Measurements from ENCODE around the gene BLOC1S2.

DNA sequence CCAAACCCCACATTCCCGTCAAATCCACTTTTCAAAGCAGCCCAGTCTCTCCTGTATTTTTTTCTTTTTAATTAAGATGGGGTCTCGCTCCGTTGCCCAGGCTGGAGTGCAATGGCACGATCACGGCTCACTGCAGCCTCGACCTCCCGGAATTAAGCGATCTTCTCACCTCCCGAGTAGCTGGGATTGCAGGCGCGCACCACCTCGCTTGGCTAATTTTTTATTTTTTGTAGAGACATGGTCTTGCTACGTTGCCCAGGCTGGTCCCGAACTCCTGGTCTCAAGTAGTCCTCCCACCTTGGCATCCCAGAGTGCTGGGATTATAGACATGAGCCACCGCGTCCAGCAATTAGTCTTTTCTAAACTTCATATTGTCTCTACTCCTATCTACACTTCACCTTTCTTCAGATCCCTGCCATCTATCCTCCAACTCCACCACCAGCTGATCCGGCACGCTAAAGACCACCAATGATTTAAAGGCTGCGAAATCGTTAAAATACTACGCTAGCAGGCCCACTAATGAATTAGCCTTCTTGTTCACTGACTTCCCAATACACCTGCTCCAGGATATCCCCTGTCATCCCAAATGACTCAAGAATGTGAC is 56.6 kb downstream of the BLOC1S2 start:
- TF ChIP-seq, protein P1, sequence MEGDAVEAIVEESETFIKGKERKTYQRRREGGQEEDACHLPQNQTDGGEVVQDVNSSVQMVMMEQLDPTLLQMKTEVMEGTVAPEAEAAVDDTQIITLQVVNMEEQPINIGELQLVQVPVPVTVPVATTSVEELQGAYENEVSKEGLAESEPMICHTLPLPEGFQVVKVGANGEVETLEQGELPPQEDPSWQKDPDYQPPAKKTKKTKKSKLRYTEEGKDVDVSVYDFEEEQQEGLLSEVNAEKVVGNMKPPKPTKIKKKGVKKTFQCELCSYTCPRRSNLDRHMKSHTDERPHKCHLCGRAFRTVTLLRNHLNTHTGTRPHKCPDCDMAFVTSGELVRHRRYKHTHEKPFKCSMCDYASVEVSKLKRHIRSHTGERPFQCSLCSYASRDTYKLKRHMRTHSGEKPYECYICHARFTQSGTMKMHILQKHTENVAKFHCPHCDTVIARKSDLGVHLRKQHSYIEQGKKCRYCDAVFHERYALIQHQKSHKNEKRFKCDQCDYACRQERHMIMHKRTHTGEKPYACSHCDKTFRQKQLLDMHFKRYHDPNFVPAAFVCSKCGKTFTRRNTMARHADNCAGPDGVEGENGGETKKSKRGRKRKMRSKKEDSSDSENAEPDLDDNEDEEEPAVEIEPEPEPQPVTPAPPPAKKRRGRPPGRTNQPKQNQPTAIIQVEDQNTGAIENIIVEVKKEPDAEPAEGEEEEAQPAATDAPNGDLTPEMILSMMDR (conservative IDR thresholded peaks at IDR 0.05; ENCODE audit: low read depth in 2 of 2), result no peak
- TF ChIP-seq NANOG (IDR thresholded peaks at IDR 0.05; ENCODE audit: borderline replicate concordance) (no peak), JUNB (IDR thresholded peaks at IDR 0.05; ENCODE audit: unreplicated experiment) (no peak), POLR2AphosphoS5 (IDR thresholded peaks at IDR 0.05; ENCODE audit: low read depth) (no peak), STAT1 (IDR thresholded peaks at IDR 0.05; ENCODE audit: unreplicated experiment) (no peak), EZH2 (IDR thresholded peaks at IDR 0.05; ENCODE audit: low read depth, unreplicated experiment) (no peak), EZH2phosphoT487 (IDR thresholded peaks at IDR 0.05; ENCODE audit: unreplicated experiment) (no peak)

All from GM23338 (cell line).